Stomach (tissue), 4 donors: ENCODE data around the gene ATOH8.

Experiments
- CTCF ChIP-seq, 7 experiments: fragments of 450-650 bp in 4 of 7; fragments of 200-600 bp in 3 of 7; sonication (generic) in 3 of 7; IDR thresholded peaks; one replicate each; pipeline ENCODE4 v1.5.1; 2016 to 2019; ENCODE audit warnings: antibody characterized with exemption in 7 of 7, control low read depth in 2 of 7, mild to moderate bottlenecking in 1 of 7
- POLR2A ChIP-seq, 4 donors: fragments of 450-650 bp; IDR thresholded peaks; one replicate each; pipeline ENCODE4 v1.6.1; 2016; ENCODE audit warnings: antibody characterized with exemption in 4 of 4, control low read depth in 2 of 4, mild to moderate bottlenecking in 1 of 4, moderate library complexity in 1 of 4
- POLR2AphosphoS5 ChIP-seq, 3 donors: sonication (generic); formaldehyde crosslinking; IDR thresholded peaks; one replicate each; pipeline ENCODE4 v1.6.1; 2016; ENCODE audit warnings: antibody characterized with exemption in 3 of 3

GRCh38 chr2:85800586-85800985 lies 46.8 kb downstream of the ATOH8 start:
- TF ChIP-seq CTCF (IDR thresholded peaks at IDR 0.05) (no peak), POLR2A (IDR thresholded peaks at IDR 0.05) (no peak), POLR2AphosphoS5 (IDR thresholded peaks at IDR 0.05) (no peak)
